HG03354 (cell line): ENCODE measurements around the gene PTRHD1.
A peak's percentile ranks its signal among the peaks of the same experiment; 100 is the strongest.
"Not testable (repeated sequence)": the region's sequence is repeated elsewhere in the genome, so short reads cannot be mapped to it uniquely, and the experiment has no call there.

Experiments used
- ATAC-seq: cut with Tn5 transposase; IDR thresholded peaks from one replicate; pipeline ENCODE4 v1.9.1; 2021; ENCODE audit warnings: mild to moderate bottlenecking; ENCODE audit not compliant: unreplicated experiment, poor library complexity, severe bottlenecking

Gene PTRHD1

DNA sequence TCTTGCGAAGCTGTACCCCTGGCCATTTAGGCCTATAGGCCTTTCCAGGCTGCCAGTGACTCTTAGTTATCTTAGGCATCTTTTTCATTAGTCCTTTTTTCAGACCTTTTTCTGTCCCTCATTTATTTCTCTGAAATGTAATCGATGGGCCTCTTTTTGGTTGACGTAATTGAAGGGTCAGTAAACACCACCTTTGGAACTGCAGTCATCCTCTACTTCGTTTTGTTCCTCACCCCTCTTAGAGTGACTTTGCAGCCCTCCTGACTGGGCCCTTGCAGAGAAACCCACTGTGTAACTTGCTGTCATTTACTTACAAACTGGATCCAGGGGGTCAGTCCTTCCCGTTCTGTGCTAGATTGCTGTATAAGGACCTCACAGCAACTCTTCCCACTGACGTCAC, 23.2 kb upstream of the PTRHD1 start:
- ATAC-seq = no peak

DNA sequence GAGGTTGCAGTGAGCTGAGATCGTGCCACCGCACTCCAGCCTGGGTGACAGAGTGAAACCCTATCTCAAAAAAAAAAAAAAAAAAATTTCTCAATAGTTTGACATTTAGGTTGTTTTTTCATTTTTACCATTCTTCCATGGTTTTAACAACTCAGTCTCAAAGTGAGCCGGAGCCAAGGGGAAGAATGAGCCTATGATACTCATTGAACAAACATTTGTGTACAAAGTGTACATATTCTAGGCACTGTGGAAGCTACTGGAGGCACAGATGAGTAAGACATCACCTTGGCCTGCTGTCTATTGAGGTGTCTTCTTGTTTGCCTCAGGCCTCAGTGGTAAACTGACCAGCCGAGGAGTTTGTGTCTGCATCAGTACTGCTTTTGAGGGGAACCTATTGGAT, 22.0 kb upstream of the PTRHD1 start:
- ATAC-seq = no peak

DNA sequence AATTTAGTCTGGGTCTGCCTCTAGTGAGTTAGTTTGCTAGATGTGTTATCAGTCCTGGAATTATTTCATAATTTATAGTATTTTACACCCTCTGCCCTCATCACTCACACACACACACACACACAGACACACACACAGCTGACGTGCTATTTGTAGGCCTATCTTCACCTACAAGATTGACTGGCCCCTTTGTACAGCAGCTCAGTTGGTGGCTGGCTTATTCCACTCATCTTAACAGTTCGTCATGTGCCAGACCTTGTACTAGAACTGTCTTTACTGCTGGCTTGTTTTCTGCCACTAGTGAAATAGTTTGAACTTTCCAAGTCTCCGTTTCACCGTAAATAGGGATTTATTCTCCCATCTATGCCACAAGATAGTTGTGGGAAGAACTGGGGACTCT, 21.3 kb upstream of the PTRHD1 start:
- ATAC-seq = no peak

DNA sequence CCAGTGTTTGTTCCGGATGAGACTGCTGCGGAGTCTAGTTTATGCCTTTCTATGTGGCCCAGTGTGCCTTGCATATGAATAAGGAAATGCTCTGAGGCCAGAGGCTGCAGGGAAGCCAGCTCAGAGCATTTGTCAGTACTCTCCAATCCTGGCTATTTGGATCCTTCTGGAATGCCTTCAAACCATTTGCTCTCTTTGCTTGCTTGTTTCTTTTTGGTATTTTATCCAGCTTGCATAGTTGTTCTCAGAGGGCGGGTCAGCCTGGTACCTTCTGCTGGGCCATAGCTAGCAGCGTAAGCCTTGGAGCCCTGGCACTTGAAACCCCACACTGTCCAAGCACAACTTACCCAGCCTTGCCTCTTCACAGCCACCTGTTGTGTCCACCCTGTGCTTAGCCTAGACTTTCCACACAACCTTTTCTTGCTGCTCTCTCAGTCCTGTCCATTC, 20.5 kb upstream of the PTRHD1 start:
- no peak for ATAC-seq

DNA sequence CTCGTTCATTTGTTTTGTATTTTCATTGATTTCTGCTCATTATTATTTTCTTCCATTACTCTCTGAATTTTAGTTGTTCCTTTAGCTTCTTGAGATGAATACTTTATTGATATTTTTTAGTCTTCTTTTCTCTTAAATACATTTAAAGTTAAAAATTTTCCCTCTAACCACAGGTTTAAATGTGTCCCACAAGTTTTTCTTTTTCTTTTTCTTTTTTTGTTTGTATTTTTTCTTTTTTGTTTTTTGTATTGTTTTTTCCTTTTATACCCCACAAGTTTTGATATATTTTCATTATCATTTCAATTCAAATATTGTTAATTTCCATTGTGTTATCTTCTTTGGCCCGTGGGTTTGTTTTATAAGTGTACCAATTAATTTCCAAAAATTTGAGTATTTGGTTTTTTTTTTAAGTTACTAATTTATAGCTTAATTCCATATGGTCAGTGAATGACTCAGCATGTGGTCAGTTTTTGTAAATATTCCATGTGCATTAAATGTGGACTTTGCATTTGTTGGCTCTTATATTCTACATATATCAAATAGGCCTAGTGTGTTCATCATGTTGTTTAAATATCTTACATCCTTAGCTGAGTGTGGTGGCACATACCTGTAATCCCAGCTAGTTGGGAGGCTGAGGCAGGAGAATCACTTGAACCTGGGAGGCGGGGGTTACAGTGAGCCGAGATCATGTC, 16.3 kb upstream of the PTRHD1 start:
- no peak for ATAC-seq

DNA sequence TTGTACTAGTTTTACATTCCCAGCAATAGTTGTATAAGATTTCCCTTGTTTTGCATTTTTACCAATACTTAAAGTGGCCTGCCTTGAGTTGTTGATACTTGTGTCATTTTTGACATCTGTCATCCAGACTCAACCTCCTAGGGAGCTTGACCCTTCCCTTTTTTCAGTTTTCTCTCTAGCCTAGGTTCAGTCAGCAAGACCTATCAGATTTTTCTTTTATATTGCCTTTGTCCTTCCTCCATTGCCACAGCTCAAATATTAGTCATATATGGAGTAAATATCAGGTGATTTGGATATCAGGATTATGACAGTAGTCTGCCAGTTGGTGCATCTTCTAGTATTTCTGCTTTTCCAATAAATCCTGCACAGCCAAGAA, 13.5 kb upstream of the PTRHD1 start:
- ATAC-seq = no peak

DNA sequence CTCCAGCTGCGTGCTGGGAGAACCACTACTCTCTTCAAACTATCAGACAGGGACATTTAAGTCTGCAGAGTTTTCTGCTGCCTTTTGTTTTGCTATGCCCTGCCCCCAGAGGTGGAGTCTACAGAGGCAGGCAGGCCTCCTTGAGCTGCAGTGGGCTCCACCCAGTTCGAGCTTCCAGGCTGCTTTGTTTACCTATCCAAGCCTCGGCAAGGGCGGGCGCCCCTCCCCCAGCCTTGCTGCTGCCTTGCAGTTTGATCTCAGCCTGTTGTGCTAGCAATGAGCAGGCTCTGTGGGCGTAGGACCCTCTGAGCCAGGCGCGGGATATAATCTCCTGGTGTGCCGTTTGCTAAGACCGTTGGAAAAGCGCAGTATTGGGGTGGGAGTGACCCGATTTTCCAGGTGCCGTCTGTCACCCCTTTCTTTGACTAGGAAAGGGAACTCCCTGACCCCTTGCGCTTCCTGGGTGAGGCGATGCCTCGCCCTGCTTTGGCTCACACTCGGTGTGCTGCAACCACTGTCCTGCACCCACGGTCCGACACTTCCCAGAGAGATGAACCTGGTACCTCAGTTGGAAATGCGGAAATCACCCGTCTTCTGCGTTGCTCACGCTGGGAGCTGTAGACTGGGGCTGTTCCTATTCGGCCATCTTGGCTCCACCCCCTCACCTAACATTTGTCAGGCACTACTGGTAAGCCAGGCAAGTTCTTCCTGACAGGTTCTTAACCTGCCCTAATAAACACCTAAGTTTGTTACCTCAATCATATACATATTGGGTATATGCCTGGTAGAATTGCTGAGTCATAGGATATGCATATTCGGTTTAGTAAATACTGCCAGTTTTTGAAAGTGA, 12.8 kb upstream of the PTRHD1 start:
- not testable (repeated sequence) for ATAC-seq

DNA sequence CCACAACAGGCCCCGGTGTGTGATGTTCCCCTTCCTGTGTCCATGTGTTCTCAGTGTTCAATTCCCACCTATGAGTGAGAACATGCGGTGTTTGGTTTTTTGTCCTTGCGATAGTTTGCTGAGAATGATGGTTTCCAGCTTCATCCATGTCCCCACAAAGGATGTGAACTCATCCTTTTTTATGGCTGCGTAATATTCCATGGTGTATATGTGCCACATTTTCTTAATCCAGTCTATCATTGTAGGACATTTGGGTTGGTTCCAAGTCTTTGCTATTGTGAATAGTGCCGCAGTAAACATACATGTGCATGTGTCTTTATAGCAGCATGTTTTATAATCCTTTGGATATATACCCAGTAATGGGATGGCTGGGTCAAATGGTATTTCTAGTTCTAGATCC, 7.3 kb upstream of the PTRHD1 start:
- ATAC-seq = not testable (repeated sequence)

DNA sequence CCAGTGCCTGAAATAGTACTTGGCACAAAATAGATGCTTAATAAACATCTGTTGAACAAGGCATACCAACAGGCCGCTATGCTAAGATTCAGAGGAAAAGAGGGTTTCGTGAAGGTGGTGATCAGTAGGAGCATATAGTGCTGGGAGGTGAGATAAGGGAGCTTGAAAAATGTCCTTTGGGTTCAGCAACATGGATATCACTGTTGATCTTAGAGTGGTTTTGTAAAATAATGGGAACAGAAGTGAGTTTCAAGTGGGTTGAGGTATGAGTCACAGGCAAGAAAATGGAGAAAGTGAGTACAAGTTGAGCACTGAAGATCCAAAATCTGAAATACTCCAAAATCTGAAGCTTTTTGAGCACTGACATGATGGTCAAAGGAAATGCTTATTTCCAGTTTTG, 4.5 kb upstream of the PTRHD1 start:
- no peak for ATAC-seq

DNA sequence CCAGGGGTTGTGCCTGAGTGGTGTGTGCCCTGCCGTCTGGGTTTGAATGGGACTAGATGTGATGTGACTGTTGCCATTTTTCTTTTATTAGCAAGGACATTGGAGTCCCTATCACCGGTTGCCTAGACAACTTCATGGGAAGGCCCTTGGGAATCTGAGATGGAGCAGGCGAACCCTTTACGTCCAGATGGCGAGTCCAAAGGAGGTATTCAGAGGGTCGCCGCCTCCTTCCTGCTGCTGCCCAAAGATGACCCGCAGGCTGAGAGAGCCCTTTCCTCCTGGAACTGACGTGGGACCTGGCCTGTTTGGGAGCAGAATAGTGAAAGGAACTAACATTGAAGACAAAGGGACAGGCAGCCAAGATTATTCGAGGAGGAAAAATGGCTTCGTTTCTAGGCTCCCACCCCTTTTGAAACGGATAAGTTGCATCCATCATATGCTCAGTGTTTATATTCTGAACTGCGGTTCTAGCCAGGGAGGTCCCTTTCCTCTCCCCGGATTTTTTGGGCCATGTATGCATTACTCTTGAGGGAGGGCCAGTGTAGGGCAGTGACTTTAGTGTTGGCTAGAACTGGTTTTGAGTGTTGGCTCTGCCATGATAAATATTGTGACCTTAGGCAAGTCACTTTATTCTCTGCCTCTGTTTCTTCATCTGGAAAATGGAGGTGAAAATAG, 707 bp upstream of the PTRHD1 start:
- no peak for ATAC-seq

DNA sequence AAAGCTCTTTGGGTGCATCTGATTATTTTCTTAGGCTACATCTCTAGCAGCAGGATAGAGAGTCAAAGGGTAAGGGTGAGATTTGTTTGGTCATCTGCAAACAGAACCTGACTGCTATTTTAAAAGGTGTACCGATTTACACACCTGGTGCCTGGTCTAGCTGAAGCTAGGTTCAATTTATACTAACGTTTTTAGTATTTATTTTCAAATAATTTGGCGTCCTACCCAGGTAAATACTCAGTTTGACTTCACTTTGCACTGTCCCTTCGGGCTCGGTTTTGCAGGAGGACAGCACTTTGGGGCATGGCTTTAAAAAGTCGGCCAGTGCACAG, 683 bp downstream of the PTRHD1 start:
- ATAC-seq = no peak

DNA sequence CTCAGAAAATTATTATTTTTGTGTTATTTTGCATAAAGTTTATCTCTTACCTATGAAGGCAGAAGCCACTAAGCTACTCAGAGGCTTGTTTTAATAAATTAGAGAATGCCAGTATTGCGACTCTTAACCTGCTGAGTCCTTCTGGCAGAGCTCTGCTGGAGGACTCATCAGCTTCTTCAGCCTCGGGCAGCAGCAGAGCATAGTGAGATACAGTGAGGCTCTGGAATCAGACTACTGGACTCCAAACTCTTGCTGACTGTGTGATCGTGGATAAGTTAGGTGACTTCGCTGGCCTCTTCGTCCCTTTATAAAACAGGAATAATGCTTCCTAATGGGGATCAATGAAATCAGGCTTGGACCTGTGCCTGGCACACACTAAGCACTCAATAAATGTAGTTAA, 1.7 kb downstream of the PTRHD1 start:
- no peak for ATAC-seq

DNA sequence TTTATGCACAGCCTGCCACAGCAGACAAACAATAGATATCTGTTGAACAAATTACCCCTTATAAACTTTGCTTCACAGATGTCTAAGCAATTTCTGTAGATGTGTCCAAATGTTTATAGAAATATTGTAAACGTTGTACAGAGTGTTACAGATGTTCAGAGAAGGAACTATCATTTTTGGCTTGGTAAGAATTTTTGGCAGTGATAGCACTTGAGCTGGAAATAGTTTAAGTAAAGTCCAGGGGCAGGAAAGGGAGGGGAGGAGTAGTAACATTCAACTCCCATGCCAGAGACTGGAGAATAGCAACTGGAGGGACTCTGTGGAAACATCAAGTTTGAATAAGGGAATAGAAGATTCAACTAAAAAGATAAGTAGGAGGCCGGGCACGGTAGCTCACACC, 4.4 kb downstream of the PTRHD1 start:
- ATAC-seq = no peak

DNA sequence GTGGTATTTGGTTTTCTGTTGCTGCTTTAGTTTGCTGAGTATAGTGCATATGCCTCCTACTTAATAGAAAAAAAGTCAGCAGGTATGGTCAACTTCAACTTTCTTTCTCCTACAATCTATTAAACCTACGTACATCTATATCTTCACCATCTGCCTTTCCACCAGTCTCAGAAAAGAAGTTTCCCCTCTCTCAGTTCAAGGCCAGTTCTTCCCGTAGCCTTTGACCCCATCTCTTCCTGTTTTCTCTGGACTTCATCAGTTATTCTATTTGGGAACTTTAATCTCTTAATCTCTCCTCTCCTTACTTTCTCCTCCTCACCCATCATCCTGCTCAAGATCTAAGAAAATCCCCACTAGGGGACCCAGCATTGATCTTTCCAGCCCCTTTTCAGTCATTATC, 5.7 kb downstream of the PTRHD1 start:
- no peak for ATAC-seq

DNA sequence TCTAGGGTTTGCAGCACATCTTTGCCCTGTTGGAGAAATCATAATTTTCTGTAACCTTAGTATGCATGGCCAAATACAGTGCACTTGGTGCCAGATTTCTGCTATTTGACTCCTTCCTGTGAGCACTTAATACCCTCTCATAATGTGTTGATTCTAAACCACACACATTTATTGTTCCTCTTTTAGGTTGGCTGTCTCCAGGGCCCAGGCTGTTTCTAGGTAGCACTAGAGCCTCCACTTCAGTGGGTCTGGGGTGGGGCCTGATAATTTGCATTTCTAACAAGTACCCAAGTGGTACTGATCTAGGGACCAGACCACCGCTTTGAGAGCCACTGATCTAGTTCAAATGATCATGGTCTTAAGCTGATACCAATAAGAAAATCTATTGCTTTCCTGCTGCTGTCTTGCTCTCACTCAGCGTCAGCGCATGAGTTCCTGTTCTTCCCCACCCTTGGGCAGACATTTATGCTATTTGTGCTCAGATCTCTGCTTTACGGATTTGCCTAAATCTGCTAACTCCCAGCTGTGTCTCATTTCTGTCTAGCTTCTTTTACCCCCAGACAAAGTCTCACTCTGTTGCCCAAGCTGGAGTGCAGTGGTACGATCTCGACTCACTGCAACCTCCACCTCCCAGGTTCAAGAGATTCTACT, 7.4 kb downstream of the PTRHD1 start:
- peak; percentile 95 for ATAC-seq

DNA sequence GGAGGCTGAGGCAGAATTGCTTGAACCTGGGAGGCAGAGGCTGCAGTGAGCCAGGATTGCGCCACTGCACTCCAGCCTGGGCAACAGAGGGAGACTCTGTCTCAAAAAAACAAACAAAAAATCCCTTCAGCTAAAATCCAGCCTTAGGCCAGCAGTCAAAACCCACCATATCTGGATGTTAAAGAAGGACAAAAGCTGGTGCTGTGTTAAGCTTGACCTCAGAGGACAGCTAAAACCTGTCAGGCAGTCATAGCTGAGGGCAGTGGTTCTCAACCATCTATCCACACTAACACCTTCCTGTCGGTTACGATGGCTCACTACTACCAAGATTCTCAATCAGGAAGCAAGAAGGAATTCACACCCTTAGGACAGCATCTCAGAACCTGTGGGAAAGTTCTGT, 9.6 kb downstream of the PTRHD1 start:
- ATAC-seq = no peak

DNA sequence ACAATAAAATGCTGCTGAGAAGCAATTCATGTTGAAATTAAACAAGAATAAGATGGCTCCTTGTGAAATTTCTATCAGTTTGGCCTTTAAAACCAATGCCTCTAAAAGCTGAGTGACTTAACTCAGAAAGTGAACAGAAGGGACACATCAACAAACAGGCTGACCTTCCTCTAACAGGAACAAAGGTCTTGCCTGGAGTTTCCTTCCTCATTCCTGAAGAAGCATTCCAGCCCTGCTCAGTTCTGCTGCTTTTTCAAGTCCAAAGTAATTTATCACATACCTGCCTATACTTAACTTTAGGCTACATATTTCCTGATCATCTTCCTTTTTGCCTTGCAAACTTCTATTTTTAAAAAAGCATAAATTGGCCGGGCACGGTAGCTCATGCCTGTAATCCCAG, 14.1 kb downstream of the PTRHD1 start:
- ATAC-seq = no peak

DNA sequence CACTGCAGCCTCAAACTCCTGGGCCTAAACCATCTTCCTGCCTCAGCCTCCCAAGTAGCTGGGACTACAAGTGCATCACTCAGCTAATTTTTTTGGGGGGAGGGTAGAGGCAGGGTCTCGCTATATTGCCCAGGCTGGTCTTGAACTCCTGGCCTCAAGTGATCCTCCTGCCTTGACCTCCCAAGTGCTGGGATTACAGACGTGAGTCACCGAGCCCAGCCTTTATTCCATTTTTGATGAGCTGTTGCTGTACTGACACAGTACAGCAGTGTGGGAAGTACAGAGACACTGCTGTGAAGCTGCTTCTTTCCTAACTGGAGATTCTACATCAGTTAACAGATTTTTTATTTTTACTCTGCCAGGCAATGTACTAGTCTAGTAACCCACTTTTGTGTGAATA, 18.8 kb downstream of the PTRHD1 start:
- ATAC-seq = no peak

DNA sequence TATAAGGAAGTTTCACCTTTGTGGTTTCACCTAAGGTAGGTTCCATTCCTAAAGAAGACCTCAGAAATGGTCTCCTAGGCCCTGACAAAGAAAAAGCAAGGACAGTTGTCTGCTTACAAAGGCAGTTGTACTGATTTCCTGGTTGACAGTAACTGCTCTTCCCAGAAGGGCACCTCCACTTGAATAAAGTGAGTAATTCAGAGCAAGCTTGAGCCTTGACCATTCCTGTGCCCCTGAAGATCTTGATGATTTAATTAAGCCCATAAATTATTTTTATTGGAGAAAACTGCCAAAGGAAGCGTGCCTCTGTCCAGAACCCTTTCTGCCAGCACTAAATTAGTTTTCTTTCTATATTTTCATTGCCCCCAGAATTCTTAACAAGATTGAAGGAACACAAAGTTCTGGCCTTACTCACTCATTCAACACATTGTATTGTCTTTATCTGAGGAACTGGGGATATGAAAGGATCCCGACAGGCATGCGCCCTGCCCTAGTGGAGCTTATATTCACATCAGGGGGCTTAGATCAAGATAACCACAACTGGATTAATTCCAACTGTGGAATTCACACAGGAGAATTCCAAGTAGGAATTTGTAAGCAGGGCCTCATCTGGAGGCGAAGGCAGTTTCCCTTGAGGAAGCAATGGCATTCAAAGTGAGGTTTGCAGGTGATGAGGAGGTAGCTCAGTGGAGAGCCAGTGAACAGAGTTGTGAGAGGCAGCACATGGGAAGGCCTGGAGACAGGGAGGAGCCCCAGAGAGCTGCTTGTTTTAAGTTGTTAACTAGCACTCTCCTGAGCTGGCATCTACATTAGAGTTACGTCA, 21.2 kb downstream of the PTRHD1 start:
- ATAC-seq = no peak

DNA sequence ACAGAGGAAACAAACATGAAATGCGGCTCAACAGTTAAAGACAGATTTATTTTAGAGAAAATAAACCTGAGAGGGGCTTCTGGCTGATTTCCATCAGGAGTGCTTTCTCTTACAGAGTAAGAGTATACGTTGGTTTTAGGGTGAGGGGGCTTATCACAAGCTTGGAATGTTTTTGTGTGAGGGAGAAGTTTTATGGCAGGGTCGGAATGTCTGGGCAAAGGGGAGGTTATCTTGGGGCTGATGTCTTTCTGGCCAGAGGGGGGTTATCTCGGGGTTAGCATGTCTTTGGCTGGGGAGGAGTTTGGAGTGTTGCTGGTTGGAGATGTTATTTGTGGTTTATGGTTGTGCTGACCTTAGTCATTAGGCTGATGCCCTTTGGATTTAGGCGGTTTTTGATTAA, 22.1 kb downstream of the PTRHD1 start:
- ATAC-seq = no peak
